Stimulated activated CD8-positive, alpha-beta memory T cell treated with anti-CD3 and anti-CD28 coated beads, Interleukin-2, amount 100 ng/mL, for 48 hours (primary cell): ENCODE measurements around the gene STRIP2.
A peak's percentile ranks its signal among the peaks of the same experiment; 100 is the strongest.
"Not testable (repeated sequence)": the region's sequence is repeated elsewhere in the genome, so short reads cannot be mapped to it uniquely, and the experiment has no call there.

ENCODE experiments used
- DNase-seq, 2 donors: peaks; one replicate each; pipeline ENCODE4 v3.0.0-alpha.2; 2020; ENCODE audit warnings: low read depth in 2 of 2

Gene STRIP2

GRCh38 chr7:129493555-129493954, 59.3 kb downstream of the STRIP2 start:
- DNase-seq, result no peak

GRCh38 chr7:129494041-129494440, 59.8 kb downstream of the STRIP2 start:
- DNase-seq, result no peak

- DNase-seq, result no peak
Measured at GRCh38 chr7:129495987-129496386, 61.8 kb downstream of the STRIP2 start.

GRCh38 chr7:129496653-129497052, 62.4 kb downstream of the STRIP2 start:
- no peak for DNase-seq

- no peak for DNase-seq
Measured at GRCh38 chr7:129497156-129497555, 62.9 kb downstream of the STRIP2 start.

GRCh38 chr7:129498021-129498420, 63.8 kb downstream of the STRIP2 start:
- DNase-seq, result no peak

- no peak for DNase-seq
Measured at GRCh38 chr7:129499999-129500398, 65.8 kb downstream of the STRIP2 start.

GRCh38 chr7:129501760-129502707, 67.8 kb downstream of the STRIP2 start, which contains the start of gene SMKR1:
Gene SMKR1, plus strand, starts transcription at chr7:129502531. Its CDS starts 294 bp downstream, at chr7:129502825.
- peak; percentile 82 to 87 for DNase-seq

GRCh38 chr7:129502708-129503685, 68.8 kb downstream of the STRIP2 start:
- DNase-seq, result peak in 1 of 2 donors; percentile 13

GRCh38 chr7:129503725-129504124, 69.5 kb downstream of the STRIP2 start:
- no peak for DNase-seq

GRCh38 chr7:129512192-129512591, 78.0 kb downstream of the STRIP2 start:
- DNase-seq, result no peak

GRCh38 chr7:129513546-129513945, 79.3 kb downstream of the STRIP2 start:
- no peak for DNase-seq

- no peak for DNase-seq
Measured at GRCh38 chr7:129514683-129515082, 80.5 kb downstream of the STRIP2 start.

- no peak for DNase-seq
Measured at GRCh38 chr7:129515381-129515780, 81.1 kb downstream of the STRIP2 start.

GRCh38 chr7:129517931-129518330, 83.7 kb downstream of the STRIP2 start:
- no peak for DNase-seq

GRCh38 chr7:129519464-129519863, 85.2 kb downstream of the STRIP2 start:
- DNase-seq, result no peak

- no peak for DNase-seq
Measured at GRCh38 chr7:129522088-129522970, 88.1 kb downstream of the STRIP2 start.

GRCh38 chr7:129522971-129523340, 88.7 kb downstream of the STRIP2 start:
- DNase-seq, result no peak

GRCh38 chr7:129523924-129524323, 89.7 kb downstream of the STRIP2 start:
- no peak for DNase-seq

- not testable (repeated sequence) for DNase-seq
Measured at GRCh38 chr7:129524405-129524804, 90.2 kb downstream of the STRIP2 start.

GRCh38 chr7:129525225-129525862, 91.1 kb downstream of the STRIP2 start:
- no peak for DNase-seq
